ENCODE data around the gene ADGRG6.
"Not testable (repeated sequence)": the region's sequence is repeated elsewhere in the genome, so short reads cannot be mapped to it uniquely, and the experiment has no call there.

Gene ADGRG6

DNA sequence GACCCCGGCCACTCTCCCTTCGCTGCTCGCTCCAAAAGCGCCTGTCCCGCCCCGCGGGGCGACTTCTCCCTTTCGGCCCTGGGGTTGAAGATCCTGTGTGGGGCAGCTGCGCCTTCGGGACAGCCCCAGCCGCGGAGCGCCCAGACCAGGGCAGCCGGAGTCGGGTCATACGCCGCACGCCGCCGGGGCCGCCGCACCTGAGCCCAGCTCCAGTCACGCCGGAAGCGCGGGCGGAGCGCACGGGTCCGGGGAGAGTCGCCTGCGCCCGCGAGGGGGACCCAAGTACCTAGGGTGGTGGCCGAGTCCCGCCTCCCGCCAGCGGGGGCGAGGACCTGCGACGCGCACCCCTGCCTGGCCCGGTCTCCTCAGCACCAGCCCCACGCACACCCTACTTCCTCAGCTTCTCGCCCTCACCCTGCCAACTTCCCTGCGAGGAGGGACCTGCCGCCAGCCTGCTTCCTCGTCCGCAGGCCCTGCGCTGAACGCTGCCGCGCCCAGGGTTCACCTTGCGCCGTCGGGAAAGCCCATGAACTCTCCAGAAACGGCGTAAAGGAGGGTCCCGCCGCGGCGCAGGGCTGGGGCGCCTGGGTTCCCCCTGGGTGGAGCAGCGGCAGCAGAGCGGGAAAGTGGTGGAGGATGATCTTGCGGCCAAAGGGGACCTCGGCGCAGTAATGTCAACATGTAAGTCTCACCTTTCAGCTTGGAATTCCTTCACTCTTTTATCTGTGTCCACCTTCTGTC is at the start of gene ADGRG6:
Gene ADGRG6 (plus strand): TSS at position 357 of the 741 bp plus-strand sequence. CDS start 323 bp downstream, at position 680.
- DNase-seq (ENCODE audit: low spot score), result peak; percentile 38

DNA sequence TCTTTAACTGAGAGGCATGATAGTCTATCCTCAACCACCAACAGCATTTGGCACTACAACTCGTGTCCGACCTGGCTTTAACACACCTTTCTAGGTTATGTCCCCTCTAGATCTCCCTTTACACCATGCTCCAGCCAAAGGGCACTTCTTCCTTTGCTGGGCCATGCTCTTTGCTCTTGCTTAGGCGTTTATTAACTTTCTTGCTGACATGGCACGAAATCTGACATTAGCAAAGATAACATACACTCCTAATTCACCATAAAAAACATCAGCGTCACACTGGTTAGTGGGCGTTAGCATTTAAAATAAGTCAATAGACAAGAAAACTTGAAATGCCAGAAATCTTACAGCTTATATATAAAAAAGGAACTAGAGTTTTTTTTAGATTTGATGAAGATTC is 47.3 kb upstream of the ADGRG6 start:
- DNase-seq (ENCODE audit: low spot score), result no peak

- no peak for DNase-seq (ENCODE audit: low spot score)
Measured at GRCh38 chr6:142255785-142256184, 46.0 kb upstream of the ADGRG6 start.

DNA sequence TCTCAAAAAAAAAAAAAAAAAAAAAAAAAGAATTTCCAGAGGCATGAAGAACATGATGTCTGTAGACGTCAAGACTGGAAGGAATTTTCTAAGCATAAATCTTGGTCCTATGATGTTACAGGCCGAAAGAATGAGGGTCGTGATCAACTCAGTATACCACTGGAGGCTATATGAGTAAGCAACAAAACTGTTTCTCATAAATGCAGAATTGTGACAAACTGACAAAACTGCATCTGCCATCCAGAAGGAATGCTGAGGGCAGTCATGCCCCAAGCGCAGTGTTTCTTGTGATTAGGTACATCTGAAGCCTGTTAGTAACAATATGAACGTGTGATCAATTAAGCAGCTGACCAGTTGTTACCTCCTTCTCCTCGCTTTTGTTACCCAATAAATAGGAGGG is 43.5 kb upstream of the ADGRG6 start:
- no peak for DNase-seq (ENCODE audit: low spot score)

- DNase-seq (ENCODE audit: low spot score), result no peak
Measured at GRCh38 chr6:142258757-142259156, 43.0 kb upstream of the ADGRG6 start.

DNA sequence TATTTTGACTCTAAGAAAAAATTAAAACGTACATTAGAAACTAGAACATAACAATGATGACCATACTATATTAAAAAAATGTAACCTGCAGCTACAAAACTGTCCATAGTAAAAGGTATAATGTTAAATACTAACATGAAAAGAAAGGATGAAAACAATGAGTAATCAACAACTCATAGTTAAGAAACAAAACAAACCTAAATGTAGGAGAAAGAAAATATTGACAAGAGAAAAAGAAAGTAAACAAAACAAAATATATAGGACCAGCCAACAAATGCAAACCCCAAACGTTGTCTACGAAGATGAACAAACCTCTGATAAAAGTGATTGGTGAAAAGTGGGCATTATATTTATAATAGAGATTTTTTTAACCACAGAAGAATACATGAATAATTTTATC is 41.1 kb upstream of the ADGRG6 start:
- DNase-seq (ENCODE audit: low spot score), result no peak

GRCh38 chr6:142262231-142262630 is 39.6 kb upstream of the ADGRG6 start:
- no peak for DNase-seq (ENCODE audit: low spot score)

- no peak for DNase-seq (ENCODE audit: low spot score)
Measured at GRCh38 chr6:142265476-142265875, 36.3 kb upstream of the ADGRG6 start.

DNA sequence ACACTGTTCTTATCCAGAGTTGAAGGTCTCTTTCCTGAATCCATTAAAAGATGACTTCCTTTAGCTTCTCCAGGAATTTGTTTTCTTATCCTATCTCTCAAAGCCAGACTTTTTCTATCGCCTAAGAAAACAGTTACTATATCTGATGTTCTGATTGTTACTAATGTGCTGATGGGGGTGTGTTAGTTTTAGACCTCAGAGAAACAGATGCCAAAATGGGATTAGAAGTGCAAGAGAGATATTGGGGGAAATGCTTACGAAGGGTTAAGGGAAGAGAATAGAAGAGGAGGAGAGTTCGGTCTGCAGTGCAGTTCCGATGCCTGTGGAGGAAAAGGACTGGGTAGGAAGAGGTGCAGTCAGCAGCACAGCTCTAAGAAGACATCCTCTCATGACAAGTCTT is 35.7 kb upstream of the ADGRG6 start:
- DNase-seq (ENCODE audit: low spot score), result no peak

GRCh38 chr6:142271476-142271875 is 30.3 kb upstream of the ADGRG6 start:
- DNase-seq (ENCODE audit: low spot score), result no peak

DNA sequence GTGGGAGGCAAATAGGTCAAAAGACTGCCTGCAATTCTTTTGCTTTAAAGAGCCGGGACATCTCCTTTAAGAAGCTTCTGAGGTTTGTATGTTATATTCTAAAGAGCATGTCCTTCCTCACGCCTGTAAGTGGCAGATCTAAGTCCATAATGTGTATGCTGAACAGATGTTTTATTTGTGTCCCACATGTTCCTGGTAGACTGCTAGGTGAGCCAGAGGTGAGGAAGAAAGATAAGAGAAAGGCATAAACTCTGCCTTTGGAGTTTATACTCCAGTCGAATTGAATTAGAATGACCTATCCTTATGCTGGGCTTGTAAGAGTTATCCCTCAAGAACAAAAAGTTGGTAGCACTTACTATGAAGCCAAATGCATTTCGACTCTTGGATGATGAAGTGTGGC is 27.2 kb upstream of the ADGRG6 start:
- no peak for DNase-seq (ENCODE audit: low spot score)

GRCh38 chr6:142275236-142276006 is 26.4 kb upstream of the ADGRG6 start:
- no peak for DNase-seq (ENCODE audit: low spot score)

DNA sequence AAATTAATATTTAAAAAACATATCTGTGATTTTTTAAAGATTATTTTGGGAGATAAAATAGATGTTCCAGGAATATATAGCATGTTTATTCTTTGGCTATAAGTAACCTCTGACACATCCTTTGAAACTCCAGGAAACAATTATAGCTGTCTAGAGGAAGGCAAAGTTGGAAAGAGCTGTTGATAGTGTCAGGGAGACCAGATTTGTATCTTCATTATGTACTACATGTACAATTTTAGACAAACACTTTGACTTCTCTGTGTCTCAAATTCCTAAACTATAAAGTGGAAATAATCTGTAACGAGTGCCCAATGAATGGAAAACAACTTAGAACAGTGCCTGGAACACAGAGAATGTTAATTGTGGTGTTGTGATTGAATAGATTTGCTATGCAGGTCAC is 25.6 kb upstream of the ADGRG6 start:
- no peak for DNase-seq (ENCODE audit: low spot score)

GRCh38 chr6:142279350-142280180 is 22.2 kb upstream of the ADGRG6 start:
- no peak for DNase-seq (ENCODE audit: low spot score)

DNA sequence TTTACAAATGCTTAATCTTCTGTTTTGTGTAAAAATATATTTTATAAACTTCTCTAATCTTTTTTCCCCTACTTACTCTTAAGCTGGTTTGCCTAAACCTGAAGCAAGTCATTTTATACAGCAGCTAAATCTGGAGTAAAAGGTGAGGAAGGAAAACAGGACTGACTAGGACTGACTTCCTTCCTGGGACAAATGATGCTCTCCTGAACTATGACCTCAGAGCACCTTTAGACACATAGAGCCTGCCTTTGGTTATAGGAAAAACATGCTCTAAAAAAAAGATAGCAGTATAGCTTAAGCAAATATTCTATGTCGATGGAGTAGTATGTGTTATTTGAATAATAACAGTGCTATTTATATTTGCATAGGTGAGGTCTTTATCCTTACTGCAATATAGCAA is 21.5 kb upstream of the ADGRG6 start:
- DNase-seq (ENCODE audit: low spot score), result no peak

DNA sequence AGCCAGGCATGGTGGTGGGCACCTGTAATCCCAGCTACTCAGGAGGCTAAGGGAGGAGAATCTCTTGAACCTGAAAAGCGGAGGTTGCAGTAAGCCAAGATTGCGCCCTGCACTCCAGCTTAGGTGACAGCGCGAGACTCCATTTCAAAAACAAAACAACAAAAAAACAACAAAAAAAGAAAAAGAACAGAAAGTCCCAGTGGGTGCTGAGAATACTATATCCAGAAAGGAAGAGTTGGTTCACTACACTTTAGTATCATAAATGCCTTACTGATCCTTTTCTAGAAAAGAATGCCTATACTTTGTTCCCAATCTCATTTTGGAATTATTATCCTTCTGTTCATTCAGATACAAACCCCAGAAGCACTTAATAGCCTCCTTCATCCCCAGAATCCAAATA is 20.9 kb upstream of the ADGRG6 start:
- no peak for DNase-seq (ENCODE audit: low spot score)

- not testable (repeated sequence) for DNase-seq (ENCODE audit: low spot score)
Measured at GRCh38 chr6:142283138-142283537, 18.7 kb upstream of the ADGRG6 start.

- no peak for DNase-seq (ENCODE audit: low spot score)
Measured at GRCh38 chr6:142284419-142284818, 17.4 kb upstream of the ADGRG6 start.

DNA sequence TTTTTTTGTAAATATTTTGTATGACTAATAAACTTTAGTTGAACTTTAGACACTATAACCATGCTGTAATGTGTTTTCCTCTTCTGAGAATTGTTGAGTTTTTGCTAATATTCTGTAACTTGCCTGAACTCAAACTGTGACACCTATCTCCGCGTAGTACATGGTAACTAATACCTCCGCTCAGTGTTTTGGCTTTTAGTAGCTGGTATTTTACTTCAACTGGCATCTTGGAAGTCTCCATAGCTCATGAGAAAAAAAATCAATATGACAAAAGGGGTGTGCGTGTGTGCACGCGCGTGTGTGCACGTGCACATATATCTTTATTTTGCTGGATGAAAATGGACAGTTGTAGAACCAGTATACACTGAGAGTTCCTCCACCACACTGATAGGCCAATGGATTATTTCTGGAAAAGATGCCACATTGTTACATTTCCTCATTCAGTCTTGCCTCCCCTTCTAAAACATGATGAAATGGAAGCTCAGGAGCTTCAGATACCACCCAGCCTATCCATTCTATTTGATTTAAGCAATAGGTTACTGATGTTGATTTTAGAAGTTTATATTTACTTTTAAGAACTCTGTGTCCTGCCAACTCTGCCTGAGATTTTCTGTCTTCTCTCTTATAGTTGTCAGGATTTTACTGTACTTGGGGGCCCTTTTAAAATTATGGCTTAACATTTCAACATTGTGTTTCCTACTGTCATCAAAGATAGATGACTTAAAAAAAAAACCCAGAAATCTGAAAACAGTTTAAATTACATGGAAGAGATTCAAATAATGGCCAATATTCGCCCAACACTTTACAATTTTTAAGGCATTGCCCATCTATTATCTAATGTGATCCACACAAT is 16.3 kb upstream of the ADGRG6 start:
- DNase-seq (ENCODE audit: low spot score), result no peak

- DNase-seq (ENCODE audit: low spot score), result no peak
Measured at GRCh38 chr6:142286088-142286409, 15.8 kb upstream of the ADGRG6 start.

GRCh38 chr6:142289687-142290086 is 12.1 kb upstream of the ADGRG6 start:
- DNase-seq (ENCODE audit: low spot score), result no peak

DNA sequence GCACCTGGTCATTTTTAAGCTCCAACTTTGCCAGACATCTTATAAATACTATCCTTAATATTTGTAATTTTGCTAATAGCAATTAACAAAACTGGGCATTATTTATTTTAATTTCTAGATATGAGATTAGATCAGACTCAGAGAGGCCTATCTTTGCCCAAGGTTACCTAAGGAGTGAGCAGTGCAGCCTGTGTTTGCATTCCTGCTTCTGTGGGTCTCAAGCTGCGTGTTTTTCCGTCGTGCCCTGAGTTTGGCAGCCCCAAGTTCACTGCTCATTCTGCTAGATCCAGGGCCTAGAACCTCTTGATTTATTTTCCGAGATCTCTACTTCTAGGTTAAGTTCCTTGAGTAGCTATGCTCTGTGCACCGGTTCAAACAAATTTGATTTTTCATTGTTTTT is 11.0 kb upstream of the ADGRG6 start:
- DNase-seq (ENCODE audit: low spot score), result no peak
